Mesothelial cell of epicardium (in vitro differentiated cells): ENCODE results near the gene GRK5. TPM values are rescaled to one million over a fixed set of nuclear protein-coding genes. Genes with fewer than 3 reads are reported as not detected.

Experiments used
- DNase-seq, 2 experiments: peaks; one replicate each; pipeline ENCODE4 v3.0.0; 2021; ENCODE audit warnings: low spot score in 2 of 2; ENCODE audit not compliant: unreplicated experiment in 2 of 2
- H3K27ac Mint-ChIP-seq: 2 replicates; pipeline ENCODE4 v1.8.0; 2021; ENCODE audit warnings: mixed read lengths
- H3K27me3 Mint-ChIP-seq: 2 replicates; pipeline ENCODE4 v1.8.0; 2021; ENCODE audit warnings: low read depth, mixed read lengths
- H3K36me3 Mint-ChIP-seq: 2 replicates; pipeline ENCODE4 v1.8.0; 2021; ENCODE audit warnings: mixed read lengths
- H3K4me1 Mint-ChIP-seq: 2 replicates; pipeline ENCODE4 v1.8.0; 2021; ENCODE audit warnings: mixed read lengths
- H3K4me3 Mint-ChIP-seq: 2 replicates; pipeline ENCODE4 v1.8.0; 2021; ENCODE audit warnings: mild to moderate bottlenecking, moderate library complexity, mixed read lengths
- H3K9me3 Mint-ChIP-seq: 2 replicates; pipeline ENCODE4 v1.8.0; 2021; ENCODE audit warnings: mixed read lengths
- total RNA-seq: library from RNA; stranded (reverse); gene quantifications from 3 replicates; pipeline ENCODE4 v1.2.1, GENCODE V29; 2021
- TF ChIP-seq, protein P1 (sequence below): fragments of 200-600 bp; sonication (generic); IDR thresholded peaks from one replicate; pipeline ENCODE4 v1.5.0; 2021; ENCODE audit warnings: antibody characterized with exemption; ENCODE audit not compliant: unreplicated experiment

The GRK5 gene
- total RNA-seq, 1 donor from 2014 or later: 14.5 TPM

DNA sequence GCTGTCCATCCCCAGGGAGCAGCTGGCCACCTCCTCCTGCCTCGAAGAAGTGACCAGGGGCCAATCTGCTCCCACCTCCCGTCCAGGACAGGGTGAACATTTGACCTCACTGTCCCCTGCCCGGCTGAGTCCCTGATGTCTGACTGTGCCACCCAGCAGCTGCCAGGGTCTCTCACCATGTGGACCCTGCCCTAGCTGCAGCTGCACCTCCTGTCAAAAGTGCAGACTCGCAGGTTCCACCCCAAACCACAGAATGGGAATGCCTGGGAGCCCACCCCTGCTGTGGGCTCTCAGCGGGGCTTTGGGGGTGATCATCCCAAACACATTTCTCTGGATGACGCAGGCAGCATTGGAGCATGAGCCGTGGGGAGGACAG is 249.1 kb downstream of the GRK5 start:
- no peaks in the 10 kb centered on the region for H3K4me1 Mint-ChIP-seq
- H3K27ac Mint-ChIP-seq: no peak overlapping the region
- H3K36me3 Mint-ChIP-seq: no peaks in the 10 kb centered on the region
- H3K4me3 Mint-ChIP-seq: no peak overlapping the region
- H3K9me3 Mint-ChIP-seq: no peaks in the 10 kb centered on the region
- no peak for DNase-seq
- no peaks in the 10 kb centered on the region for H3K27me3 Mint-ChIP-seq
- TF ChIP-seq, protein P1, sequence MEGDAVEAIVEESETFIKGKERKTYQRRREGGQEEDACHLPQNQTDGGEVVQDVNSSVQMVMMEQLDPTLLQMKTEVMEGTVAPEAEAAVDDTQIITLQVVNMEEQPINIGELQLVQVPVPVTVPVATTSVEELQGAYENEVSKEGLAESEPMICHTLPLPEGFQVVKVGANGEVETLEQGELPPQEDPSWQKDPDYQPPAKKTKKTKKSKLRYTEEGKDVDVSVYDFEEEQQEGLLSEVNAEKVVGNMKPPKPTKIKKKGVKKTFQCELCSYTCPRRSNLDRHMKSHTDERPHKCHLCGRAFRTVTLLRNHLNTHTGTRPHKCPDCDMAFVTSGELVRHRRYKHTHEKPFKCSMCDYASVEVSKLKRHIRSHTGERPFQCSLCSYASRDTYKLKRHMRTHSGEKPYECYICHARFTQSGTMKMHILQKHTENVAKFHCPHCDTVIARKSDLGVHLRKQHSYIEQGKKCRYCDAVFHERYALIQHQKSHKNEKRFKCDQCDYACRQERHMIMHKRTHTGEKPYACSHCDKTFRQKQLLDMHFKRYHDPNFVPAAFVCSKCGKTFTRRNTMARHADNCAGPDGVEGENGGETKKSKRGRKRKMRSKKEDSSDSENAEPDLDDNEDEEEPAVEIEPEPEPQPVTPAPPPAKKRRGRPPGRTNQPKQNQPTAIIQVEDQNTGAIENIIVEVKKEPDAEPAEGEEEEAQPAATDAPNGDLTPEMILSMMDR: no peak

DNA sequence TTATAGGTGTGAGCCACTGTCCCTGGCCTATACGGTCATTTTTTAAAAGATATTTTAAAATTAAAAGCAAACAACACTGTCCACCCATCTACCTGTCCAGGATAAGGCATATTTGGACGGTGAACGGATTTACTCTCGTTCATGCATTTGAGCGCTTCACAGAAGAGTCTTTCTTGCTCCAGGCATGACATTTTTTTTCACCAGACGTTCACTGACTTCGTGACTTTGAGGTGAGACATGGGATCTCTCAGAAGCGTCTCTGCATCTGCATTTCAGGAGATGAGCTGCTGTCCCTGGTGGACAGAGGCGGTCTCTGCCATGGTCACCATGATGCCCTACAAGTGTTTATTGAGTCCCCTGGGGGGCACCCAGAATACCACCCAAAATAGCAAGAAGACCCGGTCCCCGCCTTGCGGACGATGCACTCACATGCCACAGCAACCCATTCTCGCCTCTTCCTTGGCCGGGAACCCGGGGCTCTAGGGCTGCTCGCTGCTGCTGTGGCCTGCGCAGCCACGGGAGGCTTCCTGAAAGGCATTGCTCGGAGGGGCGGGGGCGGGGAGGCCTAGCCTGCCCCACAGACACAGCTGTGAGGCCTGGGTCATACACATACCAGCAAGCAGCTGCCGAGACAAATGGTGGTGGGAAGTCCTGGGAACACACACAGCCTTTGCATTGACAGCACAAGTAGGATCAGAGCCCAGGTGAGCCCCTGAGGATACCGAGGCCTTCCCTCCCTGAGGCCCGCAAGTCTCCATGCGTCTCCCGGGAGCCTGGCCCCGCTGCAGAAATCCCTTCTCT is 250.8 kb downstream of the GRK5 start:
- H3K36me3 Mint-ChIP-seq: no peaks in the 10 kb centered on the region
- no peak for DNase-seq
- no peaks in the 10 kb centered on the region for H3K4me1 Mint-ChIP-seq
- H3K27me3 Mint-ChIP-seq: peaks cover 2% of the 10 kb centered on the region
- H3K4me3 Mint-ChIP-seq: no peak overlapping the region
- H3K9me3 Mint-ChIP-seq: peaks cover 9% of the 10 kb centered on the region
- no peak overlapping the region for H3K27ac Mint-ChIP-seq
- TF ChIP-seq, protein P1: no peak

DNA sequence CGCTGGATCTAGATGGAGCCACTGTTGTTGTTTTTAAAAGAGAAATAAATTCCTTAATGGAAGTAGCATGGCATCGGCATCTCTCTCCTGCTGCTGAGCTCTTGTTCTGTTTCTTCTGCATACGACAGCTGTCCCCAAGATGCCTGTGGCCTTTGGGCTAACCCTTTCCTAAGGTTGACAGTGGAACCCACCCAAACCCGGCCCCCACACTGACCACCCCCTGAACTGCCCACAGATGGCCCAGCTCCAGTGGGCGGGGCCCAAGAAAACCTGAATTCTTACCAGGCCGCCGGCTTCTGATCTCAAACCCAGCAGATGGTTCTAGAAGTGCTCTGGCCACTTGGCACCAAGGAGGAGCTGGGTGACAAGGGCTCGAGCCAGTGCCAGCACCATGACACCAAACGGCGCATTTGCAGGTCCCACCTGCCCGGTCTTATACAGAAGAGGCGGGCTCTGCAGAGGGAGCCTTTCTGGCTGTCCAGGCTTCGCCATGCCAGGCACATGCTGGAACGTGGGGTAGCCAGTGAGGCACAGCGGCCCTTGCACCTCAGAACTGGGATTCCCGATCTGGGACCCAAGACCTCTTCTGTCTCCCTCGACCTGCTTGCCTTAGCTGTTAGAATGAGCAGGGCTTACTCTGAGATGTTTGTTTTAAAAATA is 252.4 kb downstream of the GRK5 start:
- Mint-ChIP-seq H3K4me1 (no peaks in the 10 kb centered on the region), H3K4me3 (no peak overlapping the region), H3K9me3 (peaks cover 12% of the 10 kb centered on the region), H3K36me3 (no peaks in the 10 kb centered on the region), H3K27me3 (peaks cover 8% of the 10 kb centered on the region), H3K27ac (no peak overlapping the region)
- TF ChIP-seq, protein P1: no peak
- no peak for DNase-seq

DNA sequence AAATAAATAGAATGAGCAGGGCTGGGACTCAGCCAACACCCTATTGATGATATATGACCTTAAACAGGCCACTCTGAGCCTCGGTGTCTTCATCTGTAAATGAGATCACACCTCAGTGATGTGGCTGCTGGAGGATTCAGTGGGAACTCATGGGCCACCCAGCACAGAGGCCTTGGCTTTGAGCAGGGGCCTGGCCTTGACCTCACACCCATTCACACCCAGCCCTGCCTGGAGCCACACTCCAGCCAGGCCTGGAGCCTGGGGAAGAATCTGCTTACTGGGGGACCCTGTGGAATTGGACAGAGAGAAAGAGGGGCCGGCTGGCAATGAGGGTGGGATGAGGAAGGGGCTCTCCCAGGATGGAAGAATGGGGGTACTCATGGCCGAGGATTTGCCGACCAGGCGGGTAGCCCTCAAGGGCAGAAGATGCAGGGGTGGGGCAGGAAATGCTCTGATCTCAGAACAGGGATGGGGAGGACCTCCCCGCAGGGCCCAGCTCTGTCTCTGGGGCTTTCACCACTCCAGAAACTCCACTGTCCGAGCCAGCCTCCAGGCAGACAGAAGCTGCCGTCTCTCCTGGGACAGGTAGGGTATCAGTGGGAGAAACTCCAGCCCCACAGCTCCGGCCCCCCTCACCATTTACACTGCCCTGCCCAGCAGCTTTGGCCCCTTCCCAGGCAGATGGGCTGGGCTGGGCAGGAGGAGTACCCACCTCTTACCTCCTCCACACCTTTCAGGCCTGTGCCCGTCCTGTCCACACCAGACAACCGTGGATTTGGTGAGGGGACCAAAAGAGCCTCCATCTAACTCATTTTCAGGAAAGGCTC is 253.2 kb downstream of the GRK5 start:
- no peaks in the 10 kb centered on the region for H3K4me1 Mint-ChIP-seq
- peaks cover 14% of the 10 kb centered on the region for H3K27me3 Mint-ChIP-seq
- H3K9me3 Mint-ChIP-seq: peaks cover 12% of the 10 kb centered on the region
- TF ChIP-seq, protein P1: no peak
- no peak overlapping the region for H3K27ac Mint-ChIP-seq
- no peak for DNase-seq
- H3K4me3 Mint-ChIP-seq: no peak overlapping the region
- H3K36me3 Mint-ChIP-seq: no peaks in the 10 kb centered on the region

DNA sequence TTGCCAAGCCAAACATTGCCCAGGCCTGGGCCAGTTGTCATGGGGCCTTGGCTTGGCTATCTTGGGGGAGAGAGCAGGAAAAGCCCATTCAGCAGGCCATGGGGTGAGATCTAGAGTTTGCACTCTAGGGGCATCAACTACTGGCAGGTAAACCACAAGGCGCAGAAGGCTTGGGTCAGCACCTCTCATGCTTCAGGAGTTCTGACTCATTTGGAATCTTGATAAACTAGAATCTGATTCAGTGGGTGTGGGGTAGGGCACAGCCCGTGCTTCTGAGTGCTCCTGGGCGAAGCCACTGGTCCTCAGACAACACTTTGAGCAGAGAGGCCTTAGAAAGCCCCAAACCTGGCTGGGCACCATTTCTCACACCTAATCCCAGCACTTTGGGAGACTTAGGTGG is 254.0 kb downstream of the GRK5 start:
- Mint-ChIP-seq H3K27me3 (peaks cover 17% of the 10 kb centered on the region), H3K4me1 (no peaks in the 10 kb centered on the region), H3K9me3 (peaks cover 12% of the 10 kb centered on the region), H3K36me3 (no peaks in the 10 kb centered on the region), H3K27ac (no peak overlapping the region), H3K4me3 (no peak overlapping the region)
- no peak for DNase-seq
- TF ChIP-seq, protein P1: no peak
